ENCODE data around the gene SEC61G.
A peak's percentile ranks its signal among the peaks of the same experiment; 100 is the strongest.

The SEC61G gene
- 25.6 to 63.8 reads per million in 2 experiments for total RNA-seq

GRCh38 chr7:54758702-54759592, at the start of gene SEC61G:
Gene SEC61G (minus strand): TSS chr7:54759211. CDS start chr7:54757588, 1,623 bp downstream.
- DNase-seq (ENCODE audit: low read depth) = peak; percentile 91

GRCh38 chr7:54802841-54803240, 43.8 kb upstream of the SEC61G start:
- no peak for DNase-seq (ENCODE audit: low read depth)

- DNase-seq (ENCODE audit: low read depth) = no peak
Observed at GRCh38 chr7:54802114-54802513, 43.1 kb upstream of the SEC61G start.

GRCh38 chr7:54799792-54800191, 40.8 kb upstream of the SEC61G start:
- DNase-seq (ENCODE audit: low read depth) = no peak

- no peak for DNase-seq (ENCODE audit: low read depth)
Observed at GRCh38 chr7:54798530-54798929, 39.5 kb upstream of the SEC61G start.

GRCh38 chr7:54796853-54797252, 37.8 kb upstream of the SEC61G start:
- no peak for DNase-seq (ENCODE audit: low read depth)

GRCh38 chr7:54796150-54796549, 37.1 kb upstream of the SEC61G start:
- DNase-seq (ENCODE audit: low read depth) = no peak

- DNase-seq (ENCODE audit: low read depth) = no peak
Observed at GRCh38 chr7:54792383-54792782, 33.4 kb upstream of the SEC61G start.

- DNase-seq (ENCODE audit: low read depth) = no peak
Observed at GRCh38 chr7:54788664-54789063, 29.7 kb upstream of the SEC61G start.

- DNase-seq (ENCODE audit: low read depth) = no peak
Observed at GRCh38 chr7:54785261-54785660, 26.2 kb upstream of the SEC61G start.

GRCh38 chr7:54783952-54784351, 24.9 kb upstream of the SEC61G start:
- no peak for DNase-seq (ENCODE audit: low read depth)

GRCh38 chr7:54782829-54783228, 23.8 kb upstream of the SEC61G start:
- no peak for DNase-seq (ENCODE audit: low read depth)

- DNase-seq (ENCODE audit: low read depth) = no peak
Observed at GRCh38 chr7:54782314-54782713, 23.3 kb upstream of the SEC61G start.

- DNase-seq (ENCODE audit: low read depth) = no peak
Observed at GRCh38 chr7:54781134-54781920, 22.3 kb upstream of the SEC61G start.

GRCh38 chr7:54780490-54780889, 21.5 kb upstream of the SEC61G start:
- no peak for DNase-seq (ENCODE audit: low read depth)

GRCh38 chr7:54778696-54779540, 19.9 kb upstream of the SEC61G start:
- no peak for DNase-seq (ENCODE audit: low read depth)

GRCh38 chr7:54778166-54778565, 19.2 kb upstream of the SEC61G start:
- no peak for DNase-seq (ENCODE audit: low read depth)

- DNase-seq (ENCODE audit: low read depth) = no peak
Observed at GRCh38 chr7:54774785-54775740, 16.1 kb upstream of the SEC61G start.

GRCh38 chr7:54773472-54774399, 14.7 kb upstream of the SEC61G start:
- peak; percentile 45 for DNase-seq (ENCODE audit: low read depth)

GRCh38 chr7:54769203-54769602, 10.2 kb upstream of the SEC61G start:
- no peak for DNase-seq (ENCODE audit: low read depth)
